ENCODE data around the gene PPP1R16B. TPM values are rescaled to one million over a fixed set of nuclear protein-coding genes. Genes with fewer than 3 reads are reported as not detected.

PPP1R16B gene
- total RNA-seq, 1 donor from 2014 or later: 46.9 TPM

- Mint-ChIP-seq H3K9me3 (ENCODE audit: unreplicated experiment) (no peaks in the 10 kb centered on the region), H3K4me3 (ENCODE audit: unreplicated experiment) (no peak overlapping the region), H3K4me1 (ENCODE audit: unreplicated experiment) (peaks cover 36% of the 10 kb centered on the region), H3K27ac (ENCODE audit: unreplicated experiment) (peak overlapping the region; percentile 80), H3K27me3 (ENCODE audit: unreplicated experiment) (no peaks in the 10 kb centered on the region), H3K36me3 (ENCODE audit: low read depth, unreplicated experiment) (peaks cover 15% of the 10 kb centered on the region)
- no peak for DNase-seq (ENCODE audit: low spot score)
- TF ChIP-seq CTCF (IDR thresholded peaks at IDR 0.05; ENCODE audit: unreplicated experiment): no peak
Observed at GRCh38 chr20:38841570-38841969, 36.1 kb downstream of the PPP1R16B start.

- H3K27ac Mint-ChIP-seq (ENCODE audit: unreplicated experiment): peak overlapping the region; percentile 80
- no peaks in the 10 kb centered on the region for H3K27me3 Mint-ChIP-seq (ENCODE audit: unreplicated experiment)
- DNase-seq (ENCODE audit: low spot score): no peak
- H3K36me3 Mint-ChIP-seq (ENCODE audit: low read depth, unreplicated experiment): peaks cover 15% of the 10 kb centered on the region
- peaks cover 36% of the 10 kb centered on the region for H3K4me1 Mint-ChIP-seq (ENCODE audit: unreplicated experiment)
- H3K9me3 Mint-ChIP-seq (ENCODE audit: unreplicated experiment): no peaks in the 10 kb centered on the region
- no peak for TF ChIP-seq CTCF (IDR thresholded peaks at IDR 0.05; ENCODE audit: unreplicated experiment)
- no peak overlapping the region for H3K4me3 Mint-ChIP-seq (ENCODE audit: unreplicated experiment)
Observed at GRCh38 chr20:38842026-38842425, 36.5 kb downstream of the PPP1R16B start.

GRCh38 chr20:38842558-38842981 lies 37.1 kb downstream of the PPP1R16B start:
- peak overlapping the region; percentile 4 for H3K27ac Mint-ChIP-seq (ENCODE audit: unreplicated experiment)
- H3K4me3 Mint-ChIP-seq (ENCODE audit: unreplicated experiment): no peak overlapping the region
- DNase-seq (ENCODE audit: low spot score): no peak
- TF ChIP-seq CTCF (IDR thresholded peaks at IDR 0.05; ENCODE audit: unreplicated experiment): no peak
- H3K4me1 Mint-ChIP-seq (ENCODE audit: unreplicated experiment): peaks cover 36% of the 10 kb centered on the region
- no peaks in the 10 kb centered on the region for H3K9me3 Mint-ChIP-seq (ENCODE audit: unreplicated experiment)
- H3K27me3 Mint-ChIP-seq (ENCODE audit: unreplicated experiment): no peaks in the 10 kb centered on the region
- H3K36me3 Mint-ChIP-seq (ENCODE audit: low read depth, unreplicated experiment): peaks cover 15% of the 10 kb centered on the region

GRCh38 chr20:38843346-38843745 lies 37.8 kb downstream of the PPP1R16B start:
- peaks cover 15% of the 10 kb centered on the region for H3K36me3 Mint-ChIP-seq (ENCODE audit: low read depth, unreplicated experiment)
- no peaks in the 10 kb centered on the region for H3K9me3 Mint-ChIP-seq (ENCODE audit: unreplicated experiment)
- H3K27me3 Mint-ChIP-seq (ENCODE audit: unreplicated experiment): no peaks in the 10 kb centered on the region
- no peak for TF ChIP-seq CTCF (IDR thresholded peaks at IDR 0.05; ENCODE audit: unreplicated experiment)
- H3K4me1 Mint-ChIP-seq (ENCODE audit: unreplicated experiment): peaks cover 36% of the 10 kb centered on the region
- peak overlapping the region; percentile 4 for H3K27ac Mint-ChIP-seq (ENCODE audit: unreplicated experiment)
- H3K4me3 Mint-ChIP-seq (ENCODE audit: unreplicated experiment): no peak overlapping the region
- DNase-seq (ENCODE audit: low spot score): no peak

- Mint-ChIP-seq H3K36me3 (ENCODE audit: low read depth, unreplicated experiment) (peaks cover 9% of the 10 kb centered on the region), H3K4me3 (ENCODE audit: unreplicated experiment) (no peak overlapping the region), H3K27me3 (ENCODE audit: unreplicated experiment) (no peaks in the 10 kb centered on the region), H3K27ac (ENCODE audit: unreplicated experiment) (no peak overlapping the region), H3K4me1 (ENCODE audit: unreplicated experiment) (peaks cover 30% of the 10 kb centered on the region), H3K9me3 (ENCODE audit: unreplicated experiment) (no peaks in the 10 kb centered on the region)
- DNase-seq (ENCODE audit: low spot score): no peak
- TF ChIP-seq CTCF (IDR thresholded peaks at IDR 0.05; ENCODE audit: unreplicated experiment): no peak
Observed at GRCh38 chr20:38844963-38845362, 39.5 kb downstream of the PPP1R16B start.
